GM23248 (cell line): ENCODE results near the gene ARHGAP8.

ENCODE experiments used
- EZH2 ChIP-seq: fragments of 200-600 bp; sonication (generic); IDR thresholded peaks from 2 replicates; pipeline ENCODE4 v1.6.1; 2018; ENCODE audit warnings: antibody characterized with exemption, mild to moderate bottlenecking; ENCODE audit not compliant: insufficient read depth, poor library complexity, severe bottlenecking
- EZH2phosphoT487 ChIP-seq: fragments of 200-600 bp; sonication (generic); IDR thresholded peaks from 2 replicates; pipeline ENCODE4 v1.6.1; 2018; ENCODE audit warnings: antibody characterized with exemption, moderate library complexity, mild to moderate bottlenecking, low read depth; ENCODE audit not compliant: insufficient read depth

- TF ChIP-seq EZH2 (no peak), EZH2phosphoT487 (no peak)
Observed at GRCh38 chr22:44882226-44882905, 130.0 kb downstream of the ARHGAP8 start.
